ENCODE results near the gene PAPSS2.

- TF ChIP-seq CTCF (IDR thresholded peaks at IDR 0.05 in 8 of 11, conservative IDR thresholded peaks at IDR 0.05 in 3 of 11) (no peak), POLR2A (IDR thresholded peaks at IDR 0.05) (no peak), POLR2AphosphoS5 (IDR thresholded peaks at IDR 0.05) (no peak)
These were observed 47.1 kb downstream of the PAPSS2 start for GRCh38 chr10:87706731-87707130.

Measured in spleen (tissue), 7 donors.